WTC11 (cell line): ENCODE data around the gene ASMT.

ENCODE experiments used
- SMAD3 ChIP-seq: sonication (generic); formaldehyde crosslinking; IDR thresholded peaks from 2 replicates; pipeline ENCODE4 v1.8.0; 2022; ENCODE audit warnings: missing genetic modification reagents, mild to moderate bottlenecking, borderline replicate concordance
- SMAD4 ChIP-seq: sonication (generic); formaldehyde crosslinking; IDR thresholded peaks from 2 replicates; pipeline ENCODE4 v1.8.0; 2022; ENCODE audit warnings: mild to moderate bottlenecking, missing genetic modification reagents
- ZNF281 ChIP-seq: sonication (generic); formaldehyde crosslinking; IDR thresholded peaks from 2 replicates; pipeline ENCODE4 v1.8.0; 2023; ENCODE audit warnings: mild to moderate bottlenecking, missing genetic modification reagents
- TF ChIP-seq, protein P1 (sequence below): fragments of 200-600 bp; IDR thresholded peaks from 2 replicates; pipeline ENCODE4 v1.8.0; 2022; ENCODE audit warnings: antibody characterized with exemption

DNA sequence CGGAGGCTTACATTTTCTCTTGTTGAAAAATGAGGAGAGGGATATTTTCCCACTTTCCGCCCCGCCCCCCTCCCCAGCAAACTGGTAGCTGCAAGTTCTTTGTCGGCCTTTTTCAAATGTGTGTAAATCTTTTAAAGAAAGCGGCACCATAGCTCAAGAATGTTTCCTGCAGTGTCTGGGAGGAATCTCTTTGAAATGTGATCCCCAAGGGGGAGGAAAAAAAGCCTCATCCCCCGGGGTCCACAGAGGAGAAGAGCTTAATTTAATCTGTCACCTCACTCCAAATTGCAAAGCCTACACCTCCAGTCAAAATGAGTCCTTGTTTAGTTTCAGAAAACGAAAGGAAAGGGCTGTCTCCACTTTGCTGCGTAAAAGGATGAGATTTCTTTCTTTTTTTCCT lies 34.8 kb downstream of the ASMT start:
- TF ChIP-seq SMAD3 (CRISPR knock-in tag) = no peak
- TF ChIP-seq, protein P1, sequence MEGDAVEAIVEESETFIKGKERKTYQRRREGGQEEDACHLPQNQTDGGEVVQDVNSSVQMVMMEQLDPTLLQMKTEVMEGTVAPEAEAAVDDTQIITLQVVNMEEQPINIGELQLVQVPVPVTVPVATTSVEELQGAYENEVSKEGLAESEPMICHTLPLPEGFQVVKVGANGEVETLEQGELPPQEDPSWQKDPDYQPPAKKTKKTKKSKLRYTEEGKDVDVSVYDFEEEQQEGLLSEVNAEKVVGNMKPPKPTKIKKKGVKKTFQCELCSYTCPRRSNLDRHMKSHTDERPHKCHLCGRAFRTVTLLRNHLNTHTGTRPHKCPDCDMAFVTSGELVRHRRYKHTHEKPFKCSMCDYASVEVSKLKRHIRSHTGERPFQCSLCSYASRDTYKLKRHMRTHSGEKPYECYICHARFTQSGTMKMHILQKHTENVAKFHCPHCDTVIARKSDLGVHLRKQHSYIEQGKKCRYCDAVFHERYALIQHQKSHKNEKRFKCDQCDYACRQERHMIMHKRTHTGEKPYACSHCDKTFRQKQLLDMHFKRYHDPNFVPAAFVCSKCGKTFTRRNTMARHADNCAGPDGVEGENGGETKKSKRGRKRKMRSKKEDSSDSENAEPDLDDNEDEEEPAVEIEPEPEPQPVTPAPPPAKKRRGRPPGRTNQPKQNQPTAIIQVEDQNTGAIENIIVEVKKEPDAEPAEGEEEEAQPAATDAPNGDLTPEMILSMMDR = no peak
- TF ChIP-seq ZNF281 (CRISPR knock-in tag) = no peak
- TF ChIP-seq SMAD4 (CRISPR knock-in tag) = no peak
